CD14-positive monocyte (primary cell): ENCODE data around the gene TNFAIP8L1. TPM values are rescaled to one million over a fixed set of nuclear protein-coding genes. Genes with fewer than 3 reads are reported as not detected.
"Not testable (repeated sequence)": the region's sequence is repeated elsewhere in the genome, so short reads cannot be mapped to it uniquely, and the experiment has no call there.

Experiments used
- DNase-seq, 3 donors: peaks; one replicate each; pipeline ENCODE4 v3.0.0-alpha.2; 2011 to 2022
- H2AFZ ChIP-seq: 2 replicates; pipeline ENCODE4 v1.6.0; 2012; ENCODE audit warnings: mild to moderate bottlenecking, low read depth, low read length, inconsistent platforms; ENCODE audit not compliant: insufficient read depth, poor library complexity, severe bottlenecking
- H3K27ac ChIP-seq, 2 donors: 1 replicate in 1 of 2; 2 replicates in 1 of 2; pipeline ENCODE4 v1.5.1; 2012 to 2013; ENCODE audit warnings: low read length in 2 of 2, control low read depth in 1 of 2, inconsistent platforms in 1 of 2, low read depth in 1 of 2, mild to moderate bottlenecking in 1 of 2
- H3K27me3 ChIP-seq, 2 donors: one replicate each; pipeline versions ENCODE4 v1.6.0 to v1.6.1; 2011 to 2013; ENCODE audit warnings: low read length in 2 of 2; ENCODE audit not compliant: control insufficient read depth in 2 of 2, insufficient read depth in 2 of 2
- H3K36me3 ChIP-seq, 2 donors: replicated peaks in 1 of 2; 1 replicate in 1 of 2; 2 replicates in 1 of 2; pipeline versions ENCODE4 v1.5.1 to v1.6.1; 2012 to 2013; ENCODE audit warnings: low read length in 2 of 2, control low read depth in 1 of 2, inconsistent platforms in 1 of 2, mild to moderate bottlenecking in 1 of 2; ENCODE audit not compliant: insufficient read depth in 2 of 2, control insufficient read depth in 1 of 2
- H3K4me1 ChIP-seq, 2 donors: 1 replicate in 1 of 2; 2 replicates in 1 of 2; pipeline versions ENCODE4 v1.5.1 to v1.6.1; 2012 to 2013; ENCODE audit warnings: low read length in 2 of 2, control low read depth in 1 of 2, inconsistent platforms in 1 of 2, mild to moderate bottlenecking in 1 of 2, moderate library complexity in 1 of 2; ENCODE audit not compliant: insufficient read depth in 2 of 2, control insufficient read depth in 1 of 2
- H3K4me2 ChIP-seq: replicated peaks from 2 replicates; pipeline ENCODE3; 2012; ENCODE audit warnings: low read length, moderate library complexity, mild to moderate bottlenecking; ENCODE audit not compliant: poor library complexity, severe bottlenecking; ENCODE audit errors: extremely low read depth
- H3K4me3 ChIP-seq, 3 experiments: fragments of 200-600 bp in 1 of 3; sonication (generic) in 1 of 3; replicated peaks in 1 of 3; 1 replicate in 2 of 3; 2 replicates in 1 of 3; pipeline ENCODE4 v1.5.1; 2011 to 2013; ENCODE audit warnings: low read length in 3 of 3, mild to moderate bottlenecking in 3 of 3, control low read depth in 2 of 3, low read depth in 2 of 3, inconsistent platforms in 1 of 3, moderate library complexity in 1 of 3
- H3K79me2 ChIP-seq: 2 replicates; pipeline ENCODE4 v1.6.0; 2012; ENCODE audit warnings: mild to moderate bottlenecking, control low read depth, inconsistent platforms, low read length, moderate library complexity; ENCODE audit not compliant: insufficient read depth
- H3K9ac ChIP-seq: 2 replicates; pipeline ENCODE4 v1.6.0; 2017; ENCODE audit warnings: low read length, mild to moderate bottlenecking; ENCODE audit not compliant: insufficient read depth, poor library complexity, severe bottlenecking
- H3K9me3 ChIP-seq, 2 donors: replicated peaks in 1 of 2; 1 replicate in 1 of 2; 2 replicates in 1 of 2; pipeline versions ENCODE4 v1.5.1 to v1.6.1; 2012 to 2013; ENCODE audit warnings: low read length in 2 of 2, control low read depth in 1 of 2; ENCODE audit not compliant: control insufficient read depth in 1 of 2, insufficient read depth in 1 of 2
- H4K20me1 ChIP-seq: 2 replicates; pipeline ENCODE4 v1.6.0; 2012; ENCODE audit warnings: mild to moderate bottlenecking, low read length, control low read depth, moderate library complexity; ENCODE audit not compliant: insufficient read depth
- H3K27ac Mint-ChIP-seq, 7 donors: one replicate each; pipeline ENCODE4 v1.8.0; 2020; ENCODE audit warnings: mild to moderate bottlenecking in 7 of 7, mixed read lengths in 7 of 7, moderate library complexity in 6 of 7, inconsistent platforms in 2 of 7
- H3K27me3 Mint-ChIP-seq, 3 donors: one replicate each; pipeline ENCODE4 v1.8.0; 2021 to 2022; ENCODE audit warnings: low read depth in 3 of 3, mild to moderate bottlenecking in 3 of 3, mixed read lengths in 3 of 3, moderate library complexity in 3 of 3, inconsistent platforms in 1 of 3
- H3K36me3 Mint-ChIP-seq, 2 donors: one replicate each; pipeline ENCODE4 v1.8.0; 2020; ENCODE audit warnings: mixed read lengths in 2 of 2, inconsistent platforms in 1 of 2, mild to moderate bottlenecking in 1 of 2
- H3K4me1 Mint-ChIP-seq: one replicate; pipeline ENCODE4 v1.8.0; 2020; ENCODE audit warnings: mild to moderate bottlenecking, mixed read lengths
- H3K4me3 Mint-ChIP-seq, 2 donors: one replicate each; pipeline ENCODE4 v1.8.0; 2020; ENCODE audit warnings: mild to moderate bottlenecking in 2 of 2, mixed read lengths in 2 of 2, moderate library complexity in 1 of 2
- H3K9me3 Mint-ChIP-seq, 7 donors: one replicate each; pipeline ENCODE4 v1.8.0; 2020 to 2022; ENCODE audit warnings: mixed read lengths in 7 of 7, mild to moderate bottlenecking in 6 of 7, moderate library complexity in 6 of 7, inconsistent platforms in 2 of 7
- WGBS: methylation state at CpG from one replicate; pipeline ENCODE4 v1.1.5; 2013; ENCODE audit warnings: missing lambda C conversion rate; ENCODE audit not compliant: insufficient coverage; 5-methylcytosine and 5-hydroxymethylcytosine counted together
- intact Hi-C, 2 donors: fragments of 100-400 bp; cut with micrococcal nuclease; formaldehyde crosslinking; loops; one replicate each; pipeline versions ENCODE4 v1.15.0 to v1.15.1; 2023
- polyA plus RNA-seq, 3 donors: library from polyadenylated mRNA; depleted of rRNA in 1 of 3; unstranded in 2 of 3; stranded (reverse) in 1 of 3; fragments of 300-500 nt in 2 of 3; fragments of >200 nt in 1 of 3; fragmentation: Illumina TruSeq in 2 of 3; gene quantifications; 1 replicate in 2 of 3; 2 replicates in 1 of 3; pipeline ENCODE4 v1.2.3, GENCODE V29; 2012 to 2021
- TF ChIP-seq, protein P1 (sequence below): fragments of 200-600 bp; IDR thresholded peaks from one replicate; pipeline ENCODE4 v1.8.0; 2022; ENCODE audit warnings: antibody characterized with exemption, mild to moderate bottlenecking

TNFAIP8L1 gene
- polyA plus RNA-seq, 3 donors, result 1.8 to 3.9 (median 3.7) TPM

DNA sequence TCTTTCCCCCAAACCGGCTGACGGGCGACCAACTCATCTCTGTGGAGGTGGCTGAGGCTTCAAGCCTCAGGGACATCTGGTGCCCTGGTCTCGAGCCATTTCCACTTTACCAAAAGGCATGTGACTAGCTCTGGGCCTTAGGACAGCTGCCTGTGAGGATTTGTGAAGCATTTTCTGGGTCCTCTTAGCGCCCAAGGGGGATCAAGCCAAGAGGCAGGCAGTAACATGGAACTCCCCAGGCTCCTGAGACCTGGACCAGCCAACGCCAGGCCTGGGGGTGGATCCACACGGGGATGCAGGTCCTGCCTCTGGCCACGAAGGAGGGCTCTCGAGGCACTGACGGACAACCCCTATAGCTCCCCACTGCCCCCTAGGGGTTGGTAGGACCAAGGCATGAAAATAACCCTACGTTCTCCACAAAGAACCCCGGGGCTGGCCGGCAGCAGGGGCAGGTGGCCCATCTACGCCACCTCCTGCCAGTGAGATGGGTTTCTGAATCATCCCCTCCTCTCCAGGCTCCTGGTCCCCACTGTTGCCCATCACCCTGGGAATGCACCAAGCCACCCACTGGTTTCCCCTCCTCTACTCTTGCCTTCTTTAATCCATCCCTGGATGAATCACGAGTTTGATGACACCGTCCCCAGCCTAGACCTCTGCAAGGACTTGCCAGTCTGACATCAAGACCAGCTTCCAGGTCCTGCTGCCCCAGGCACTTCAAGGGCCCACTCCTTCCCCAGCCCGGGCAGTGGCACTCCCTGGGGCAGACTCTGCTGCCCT lies 37.8 kb downstream of the TNFAIP8L1 start:
- Histone ChIP-seq H3K4me3 (no peak overlapping the region), H3K4me2 (no peak overlapping the region), H3K27me3 (no peaks in the 10 kb centered on the region), H3K4me1 (no peaks in the 10 kb centered on the region), H4K20me1 (no peaks in the 10 kb centered on the region), H3K36me3 (peaks cover 40 to 56% of the 10 kb centered on the region in 2 donors), H2AFZ (no peak overlapping the region), H3K79me2 (no peaks in the 10 kb centered on the region), H3K27ac (no peak overlapping the region), H3K9me3 (no peaks in the 10 kb centered on the region), H3K9ac (no peak overlapping the region)
- Mint-ChIP-seq H3K9me3 (peaks cover 0 to 2% (median 0%) of the 10 kb centered on the region in 7 donors), H3K4me1 (no peaks in the 10 kb centered on the region), H3K4me3 (peak overlapping the region in 1 of 2 donors; percentile 5), H3K27me3 (no peaks in the 10 kb centered on the region), H3K36me3 (peaks cover 34 to 73% of the 10 kb centered on the region in 2 donors), H3K27ac (peak overlapping the region in 2 of 7 donors; percentile 42 to 89)
- intact Hi-C loops, result loop anchor here in 1 of 2 donors (10.0 kb wide), 1 partner anchor 352 kb away; no protein-coding TSS in a partner anchor
- peak in 2 of 3 donors; percentile 10 to 31 for DNase-seq
- 93% methylated on average over 12 of the region's 17 CpGs for WGBS
- TF ChIP-seq, protein P1, sequence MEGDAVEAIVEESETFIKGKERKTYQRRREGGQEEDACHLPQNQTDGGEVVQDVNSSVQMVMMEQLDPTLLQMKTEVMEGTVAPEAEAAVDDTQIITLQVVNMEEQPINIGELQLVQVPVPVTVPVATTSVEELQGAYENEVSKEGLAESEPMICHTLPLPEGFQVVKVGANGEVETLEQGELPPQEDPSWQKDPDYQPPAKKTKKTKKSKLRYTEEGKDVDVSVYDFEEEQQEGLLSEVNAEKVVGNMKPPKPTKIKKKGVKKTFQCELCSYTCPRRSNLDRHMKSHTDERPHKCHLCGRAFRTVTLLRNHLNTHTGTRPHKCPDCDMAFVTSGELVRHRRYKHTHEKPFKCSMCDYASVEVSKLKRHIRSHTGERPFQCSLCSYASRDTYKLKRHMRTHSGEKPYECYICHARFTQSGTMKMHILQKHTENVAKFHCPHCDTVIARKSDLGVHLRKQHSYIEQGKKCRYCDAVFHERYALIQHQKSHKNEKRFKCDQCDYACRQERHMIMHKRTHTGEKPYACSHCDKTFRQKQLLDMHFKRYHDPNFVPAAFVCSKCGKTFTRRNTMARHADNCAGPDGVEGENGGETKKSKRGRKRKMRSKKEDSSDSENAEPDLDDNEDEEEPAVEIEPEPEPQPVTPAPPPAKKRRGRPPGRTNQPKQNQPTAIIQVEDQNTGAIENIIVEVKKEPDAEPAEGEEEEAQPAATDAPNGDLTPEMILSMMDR, result peak; percentile 38

DNA sequence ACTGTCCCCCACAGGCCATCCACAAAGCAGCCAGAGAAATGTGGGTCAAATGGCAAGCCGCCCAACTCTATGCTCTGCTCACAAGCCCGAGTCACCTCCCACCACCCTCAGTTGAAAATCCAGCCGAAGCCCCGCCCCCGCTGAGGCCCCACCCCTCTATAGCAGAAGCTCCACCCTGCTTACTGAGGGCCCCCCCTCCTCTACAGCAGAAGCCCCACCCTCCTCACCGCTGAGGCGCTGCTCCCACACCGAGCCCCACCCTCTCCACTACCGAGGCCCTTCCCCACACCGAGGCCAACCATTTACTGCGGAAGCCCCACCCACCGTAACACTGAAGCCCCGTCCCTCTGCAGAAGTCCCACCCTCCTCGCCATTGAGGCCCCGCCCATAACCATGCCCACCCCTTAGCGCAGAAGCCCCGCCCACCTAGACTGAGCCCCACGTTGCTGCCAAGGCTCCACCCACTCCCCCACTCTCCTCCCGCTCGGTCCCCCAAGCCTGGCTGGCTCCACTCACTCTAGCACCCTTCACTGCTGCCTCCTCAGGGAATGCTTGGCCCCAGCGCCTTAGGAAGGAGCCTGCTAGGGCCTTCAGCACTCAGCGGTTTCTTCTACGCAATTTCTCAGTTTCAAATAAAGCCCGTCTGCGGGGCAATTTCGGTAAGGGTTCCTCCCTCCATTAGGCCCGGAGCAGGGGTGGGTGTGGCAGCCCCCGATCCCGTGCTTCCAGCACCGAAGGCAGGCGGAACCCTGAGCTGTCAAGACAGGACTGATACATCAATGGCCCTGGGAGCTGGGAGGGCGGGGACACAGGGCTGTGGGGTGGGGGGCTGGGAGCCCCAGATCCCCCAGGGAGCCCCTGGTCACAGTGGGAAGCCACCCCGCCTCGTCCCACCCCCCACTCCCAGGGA lies 39.8 kb downstream of the TNFAIP8L1 start:
- Mint-ChIP-seq H3K27me3 (no peaks in the 10 kb centered on the region), H3K36me3 (peaks cover 45 to 87% of the 10 kb centered on the region in 2 donors), H3K4me1 (no peaks in the 10 kb centered on the region), H3K9me3 (peaks cover 0 to 2% (median 0%) of the 10 kb centered on the region in 7 donors), H3K4me3 (no peak overlapping the region), H3K27ac (peak overlapping the region in 1 of 7 donors; percentile 6)
- Histone ChIP-seq H3K36me3 (peaks cover 55 to 76% of the 10 kb centered on the region in 2 donors), H4K20me1 (no peaks in the 10 kb centered on the region), H3K4me3 (no peak overlapping the region), H3K27ac (no peak overlapping the region), H3K4me2 (no peak overlapping the region), H3K9ac (no peak overlapping the region), H3K4me1 (no peaks in the 10 kb centered on the region), H3K9me3 (no peaks in the 10 kb centered on the region), H3K79me2 (no peaks in the 10 kb centered on the region), H3K27me3 (no peaks in the 10 kb centered on the region), H2AFZ (no peak overlapping the region)
- intact Hi-C loops, result loop anchor here in 1 of 2 donors (10.0 kb wide), 1 partner anchor 354 kb away; no protein-coding TSS in a partner anchor
- TF ChIP-seq, protein P1, result no peak
- WGBS, result 94% methylated on average over 25 of the region's 34 CpGs
- DNase-seq, result no peak

DNA sequence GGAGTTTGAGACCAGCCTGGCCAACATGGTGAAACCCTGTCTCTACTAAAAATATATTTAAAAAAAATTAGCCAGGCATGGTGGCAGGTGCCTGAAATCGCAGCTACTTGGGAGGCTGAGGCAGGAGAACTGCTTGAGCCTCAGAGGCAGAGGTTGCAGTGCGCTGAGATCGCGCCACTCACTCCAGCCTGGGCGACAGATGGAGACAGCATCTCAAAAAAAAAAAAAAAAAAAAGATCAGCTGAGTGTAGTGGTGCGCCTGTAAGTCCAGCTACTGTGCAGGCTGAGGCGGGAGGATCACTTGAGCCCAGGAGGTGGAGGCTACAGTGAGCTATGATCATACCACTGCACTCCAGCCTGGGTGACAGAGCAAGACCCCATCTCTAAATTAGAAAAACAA lies 40.7 kb downstream of the TNFAIP8L1 start:
- H3K9me3 Mint-ChIP-seq, H3K4me1 Mint-ChIP-seq, H3K27me3 ChIP-seq, H3K4me3 Mint-ChIP-seq, DNase-seq, H3K9me3 ChIP-seq, intact Hi-C loops, H3K4me3 ChIP-seq, H3K79me2 ChIP-seq, H2AFZ ChIP-seq, H3K27ac ChIP-seq, H3K4me1 ChIP-seq, H3K9ac ChIP-seq, H4K20me1 ChIP-seq, H3K27ac Mint-ChIP-seq, H3K4me2 ChIP-seq, H3K27me3 Mint-ChIP-seq: not testable (repeated sequence)
- peaks cover 52 to 90% of the 10 kb centered on the region in 2 donors for H3K36me3 Mint-ChIP-seq
- H3K36me3 ChIP-seq, result peaks cover 64 to 84% of the 10 kb centered on the region in 2 donors
- 100% methylated on average over 4 of the region's 7 CpGs for WGBS
